ENCODE data around the gene PRR27.

Gene PRR27

DNA sequence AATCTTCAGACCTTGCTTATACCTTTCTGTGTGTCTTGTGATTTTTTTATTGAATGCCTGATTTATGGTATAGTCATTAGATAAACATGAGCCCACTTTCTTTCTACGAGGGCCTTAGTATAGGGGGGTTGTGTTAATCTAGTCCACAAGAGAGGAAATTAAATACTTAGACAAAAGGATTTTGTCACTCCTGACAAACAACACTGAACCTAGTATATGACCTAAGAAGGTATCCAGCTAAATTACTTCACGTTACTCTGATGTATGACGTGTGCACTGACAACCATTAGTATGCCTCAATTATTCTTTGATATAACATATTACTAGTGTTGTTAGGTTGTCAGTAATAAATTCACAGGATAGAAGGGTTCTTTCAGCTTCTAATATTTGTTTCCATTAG lies 2.8 kb upstream of the PRR27 start:
- no peak overlapping the region for H3K27ac ChIP-seq
- TF ChIP-seq, protein P1, sequence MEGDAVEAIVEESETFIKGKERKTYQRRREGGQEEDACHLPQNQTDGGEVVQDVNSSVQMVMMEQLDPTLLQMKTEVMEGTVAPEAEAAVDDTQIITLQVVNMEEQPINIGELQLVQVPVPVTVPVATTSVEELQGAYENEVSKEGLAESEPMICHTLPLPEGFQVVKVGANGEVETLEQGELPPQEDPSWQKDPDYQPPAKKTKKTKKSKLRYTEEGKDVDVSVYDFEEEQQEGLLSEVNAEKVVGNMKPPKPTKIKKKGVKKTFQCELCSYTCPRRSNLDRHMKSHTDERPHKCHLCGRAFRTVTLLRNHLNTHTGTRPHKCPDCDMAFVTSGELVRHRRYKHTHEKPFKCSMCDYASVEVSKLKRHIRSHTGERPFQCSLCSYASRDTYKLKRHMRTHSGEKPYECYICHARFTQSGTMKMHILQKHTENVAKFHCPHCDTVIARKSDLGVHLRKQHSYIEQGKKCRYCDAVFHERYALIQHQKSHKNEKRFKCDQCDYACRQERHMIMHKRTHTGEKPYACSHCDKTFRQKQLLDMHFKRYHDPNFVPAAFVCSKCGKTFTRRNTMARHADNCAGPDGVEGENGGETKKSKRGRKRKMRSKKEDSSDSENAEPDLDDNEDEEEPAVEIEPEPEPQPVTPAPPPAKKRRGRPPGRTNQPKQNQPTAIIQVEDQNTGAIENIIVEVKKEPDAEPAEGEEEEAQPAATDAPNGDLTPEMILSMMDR (conservative IDR thresholded peaks at IDR 0.05), result no peak
- no peak for TF ChIP-seq ZFX (IDR thresholded peaks at IDR 0.05)

- H3K27ac ChIP-seq, result no peak overlapping the region
- TF ChIP-seq ZFX (IDR thresholded peaks at IDR 0.05), result no peak
- TF ChIP-seq, protein P1 (conservative IDR thresholded peaks at IDR 0.05), result no peak
Observed at GRCh38 chr4:70152088-70152487, 1.9 kb upstream of the PRR27 start.

DNA sequence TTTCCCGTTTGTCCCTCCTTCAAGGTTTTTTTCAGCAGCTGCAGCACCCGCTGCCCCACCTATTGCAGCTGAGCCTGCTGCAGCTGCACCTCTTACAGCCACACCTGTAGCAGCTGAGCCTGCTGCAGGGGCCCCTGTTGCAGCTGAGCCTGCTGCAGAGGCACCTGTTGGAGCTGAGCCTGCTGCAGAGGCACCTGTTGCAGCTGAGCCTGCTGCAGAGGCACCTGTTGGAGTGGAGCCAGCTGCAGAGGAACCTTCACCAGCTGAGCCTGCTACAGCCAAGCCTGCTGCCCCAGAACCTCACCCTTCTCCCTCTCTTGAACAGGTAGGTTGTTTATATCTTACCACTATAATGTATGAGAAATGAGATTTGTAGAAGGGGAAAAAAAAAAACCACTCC lies 4.5 kb downstream of the PRR27 start:
- no peak overlapping the region for H3K27ac ChIP-seq
- no peak for TF ChIP-seq ZFX (IDR thresholded peaks at IDR 0.05)
- TF ChIP-seq, protein P1 (conservative IDR thresholded peaks at IDR 0.05), result no peak

DNA sequence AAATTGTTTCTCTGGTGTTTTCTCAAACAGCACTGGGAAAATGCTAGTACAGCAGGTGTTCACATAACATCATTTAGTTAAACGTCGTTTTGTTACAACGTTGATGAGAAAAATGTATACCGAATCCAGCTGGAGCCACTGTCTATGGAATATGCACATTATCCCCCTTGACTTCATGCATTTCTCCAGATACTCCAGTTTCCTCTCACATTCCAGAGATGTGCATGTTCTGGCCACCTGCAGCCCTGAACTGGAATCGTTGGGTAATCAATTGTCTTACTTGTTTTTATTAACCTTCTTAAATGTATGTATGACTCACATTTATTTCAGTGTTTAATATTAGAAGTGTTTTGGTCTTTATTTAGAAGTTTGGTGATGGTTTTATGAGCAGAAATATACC lies 23.1 kb downstream of the PRR27 start:
- TF ChIP-seq ZFX (IDR thresholded peaks at IDR 0.05), result no peak
- TF ChIP-seq, protein P1 (conservative IDR thresholded peaks at IDR 0.05), result no peak
- H3K27ac ChIP-seq, result no peak overlapping the region

DNA sequence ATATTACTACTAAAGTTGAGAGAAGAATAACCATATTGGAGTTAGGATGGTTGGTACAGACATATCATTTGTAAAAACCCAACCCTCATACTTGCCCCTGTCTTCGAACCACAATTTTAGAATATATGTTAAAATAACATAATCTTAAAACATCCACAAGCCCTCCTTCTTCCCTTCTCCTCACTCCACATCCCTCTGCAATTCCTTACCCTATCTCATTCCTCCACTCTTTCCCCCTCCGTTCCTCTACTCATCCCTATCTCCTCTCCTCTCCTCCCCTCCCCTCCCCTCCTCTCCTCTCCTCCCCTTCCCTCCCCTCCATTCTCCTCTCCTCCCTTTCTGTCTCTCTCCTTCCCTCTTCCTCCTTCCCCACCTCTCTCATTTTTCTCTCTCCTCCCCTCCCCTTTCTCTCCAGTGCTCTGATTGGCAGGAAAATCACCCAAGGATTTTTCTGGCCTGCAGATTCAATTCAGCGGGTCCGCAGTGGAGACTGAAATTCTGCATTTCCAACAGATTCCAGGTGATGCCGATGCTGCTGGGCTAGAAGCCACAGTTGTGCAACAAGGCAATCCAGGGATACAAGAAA lies 24.1 kb downstream of the PRR27 start:
- TF ChIP-seq ZFX (IDR thresholded peaks at IDR 0.05), result no peak
- TF ChIP-seq, protein P1 (conservative IDR thresholded peaks at IDR 0.05), result no peak
- no peak overlapping the region for H3K27ac ChIP-seq

DNA sequence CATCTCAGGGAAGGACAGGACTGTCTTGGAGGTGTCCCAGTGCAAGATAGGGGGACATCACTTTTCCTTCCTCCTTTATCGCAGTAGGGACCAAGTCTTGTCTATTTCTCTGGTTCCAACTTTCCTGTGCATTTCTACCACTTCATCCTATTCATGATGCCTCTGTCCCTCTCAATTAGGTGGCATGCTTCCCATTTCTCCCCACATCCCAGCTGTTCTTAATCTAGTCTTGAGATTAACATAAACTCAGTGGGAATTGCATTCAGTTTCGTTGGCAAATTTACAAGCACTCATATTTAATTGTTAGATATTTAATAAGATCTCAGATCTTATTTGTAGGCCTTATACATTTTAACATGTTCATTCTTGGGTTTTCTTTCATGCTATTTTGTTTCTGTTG lies 25.8 kb downstream of the PRR27 start:
- TF ChIP-seq ZFX (IDR thresholded peaks at IDR 0.05), result no peak
- H3K27ac ChIP-seq, result no peak overlapping the region

- no peak overlapping the region for H3K27ac ChIP-seq
- no peak for TF ChIP-seq ZFX (IDR thresholded peaks at IDR 0.05)
- TF ChIP-seq, protein P1 (conservative IDR thresholded peaks at IDR 0.05), result no peak
Observed at GRCh38 chr4:70181864-70182263, 27.8 kb downstream of the PRR27 start.

DNA sequence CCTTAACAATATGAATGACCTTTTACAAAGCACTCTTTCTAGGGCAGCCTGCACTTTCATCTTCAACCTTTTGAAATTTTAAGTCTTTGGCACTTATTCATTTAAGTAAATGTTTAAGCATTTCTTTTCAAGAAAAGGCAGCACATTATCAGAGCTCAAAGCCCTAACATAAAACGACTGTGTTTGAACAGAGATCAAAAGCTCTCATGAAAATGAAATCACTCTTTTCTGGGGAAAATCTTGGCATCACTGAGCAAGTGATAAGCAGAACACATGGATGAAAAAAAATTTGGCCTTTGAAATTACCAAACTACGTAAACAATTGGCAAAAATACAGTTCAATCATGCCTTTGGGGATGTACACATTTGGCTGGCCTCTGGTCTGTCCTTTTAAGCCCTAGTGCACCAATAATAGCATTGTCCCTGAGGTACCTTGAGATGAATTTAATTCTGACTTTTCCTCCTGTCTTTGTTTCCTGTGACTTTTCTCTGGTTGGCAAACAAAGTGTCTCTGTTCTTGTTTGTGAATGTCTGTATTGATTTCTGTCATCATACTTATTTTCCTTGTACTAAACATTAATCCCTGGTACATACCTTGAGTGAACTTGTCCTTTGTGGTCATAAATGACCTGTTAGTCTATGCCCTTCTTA lies 28.6 kb downstream of the PRR27 start:
- no peak for TF ChIP-seq ZFX (IDR thresholded peaks at IDR 0.05)
- H3K27ac ChIP-seq, result no peak overlapping the region

Data from C4-2B (cell line).